GM23338 (cell line): ENCODE data around the gene KIAA1549. TPM values are rescaled to one million over a fixed set of nuclear protein-coding genes. Genes with fewer than 3 reads are reported as not detected.

Experiments
- ATAC-seq: fragments of 200-7000 bp; cut with Tn5 transposase; 3 replicates; pipeline ENCODE4 v1.9.1; 2020
- DNase-seq: peaks from one replicate; pipeline ENCODE4 v3.0.0-alpha.2; 2015; ENCODE audit warnings: low spot score
- H2AFZ ChIP-seq: fragments of 200-600 bp; sonication (generic); 2 replicates; pipeline ENCODE4 v1.8.0; 2016; ENCODE audit warnings: antibody characterized with exemption, mild to moderate bottlenecking, moderate library complexity
- H3F3A ChIP-seq: fragments of 200-600 bp; sonication (generic); replicated peaks from 2 replicates; pipeline ENCODE4 v1.8.0; 2017; ENCODE audit warnings: antibody characterized with exemption, mixed run types, low read depth
- H3K27ac ChIP-seq: fragments of 200-600 bp; sonication (generic); 2 replicates; pipeline ENCODE4 v1.6.1; 2016; ENCODE audit warnings: low read depth
- H3K27me3 ChIP-seq: fragments of 200-600 bp; sonication (generic); 2 replicates; pipeline ENCODE4 v1.8.0; 2016; ENCODE audit warnings: mild to moderate bottlenecking, mixed run types, moderate library complexity; ENCODE audit not compliant: insufficient read depth
- H3K36me3 ChIP-seq: fragments of 200-600 bp; sonication (generic); 2 replicates; pipeline ENCODE4 v1.8.0; 2016; ENCODE audit warnings: mild to moderate bottlenecking; ENCODE audit not compliant: insufficient read depth
- H3K4me1 ChIP-seq: fragments of 200-600 bp; sonication (generic); 2 replicates; pipeline ENCODE4 v1.8.0; 2016; ENCODE audit warnings: mild to moderate bottlenecking, moderate library complexity; ENCODE audit not compliant: insufficient read depth
- H3K4me2 ChIP-seq: fragments of 200-600 bp; sonication (generic); 2 replicates; pipeline ENCODE4 v1.7.1; 2017; ENCODE audit warnings: mixed run types
- H3K4me3 ChIP-seq: fragments of 200-600 bp; sonication (generic); 2 replicates; pipeline ENCODE4 v1.6.1; 2016; ENCODE audit warnings: mixed run types
- H3K79me2 ChIP-seq: fragments of 200-600 bp; sonication (generic); replicated peaks from 2 replicates; pipeline ENCODE4 v1.8.0; 2017; ENCODE audit warnings: mild to moderate bottlenecking; ENCODE audit not compliant: insufficient read depth
- H3K9me2 ChIP-seq: fragments of 200-600 bp; sonication (generic); 2 replicates; pipeline ENCODE4 v1.8.0; 2017; ENCODE audit not compliant: insufficient read depth
- H4K20me1 ChIP-seq: fragments of 200-600 bp; sonication (generic); replicated peaks from 2 replicates; pipeline ENCODE4 v1.8.0; 2017; ENCODE audit warnings: mild to moderate bottlenecking; ENCODE audit not compliant: insufficient read depth
- H3K27ac Mint-ChIP-seq: 2 replicates; pipeline ENCODE4 v1.8.0; 2020; ENCODE audit warnings: inconsistent platforms, mild to moderate bottlenecking, moderate library complexity, mixed read lengths
- H3K27me3 Mint-ChIP-seq: 3 replicates; pipeline ENCODE4 v1.8.0; 2022; ENCODE audit warnings: low read depth, mild to moderate bottlenecking, moderate library complexity, mixed read lengths, inconsistent platforms; ENCODE audit not compliant: insufficient read depth, poor library complexity
- H3K36me3 Mint-ChIP-seq: 3 replicates; pipeline ENCODE4 v1.8.0; 2021; ENCODE audit warnings: low read depth, mild to moderate bottlenecking, inconsistent platforms, moderate library complexity, mixed read lengths
- H3K4me1 Mint-ChIP-seq: 3 replicates; pipeline ENCODE4 v1.8.0; 2020; ENCODE audit warnings: mild to moderate bottlenecking, inconsistent platforms, mixed read lengths
- H3K4me3 Mint-ChIP-seq: 3 replicates; pipeline ENCODE4 v1.8.0; 2021; ENCODE audit warnings: moderate library complexity, mild to moderate bottlenecking, inconsistent platforms, mixed read lengths
- H3K9me3 Mint-ChIP-seq: 3 replicates; pipeline ENCODE4 v1.8.0; 2020; ENCODE audit warnings: moderate library complexity, mild to moderate bottlenecking, inconsistent platforms, mixed read lengths
- CREB1 ChIP-seq: fragments of 250-450 bp; sonication (Bioruptor Pico); IDR thresholded peaks from 2 replicates; pipeline ENCODE4 v1.5.0; 2020; ENCODE audit warnings: low read depth, mild to moderate bottlenecking, moderate library complexity
- CTCF ChIP-seq, 2 experiments: fragments of 200-600 bp in 1 of 2; sonication (generic) in 1 of 2; conservative IDR thresholded peaks; 2 replicates each; pipeline versions ENCODE4 v1.5.1 to v1.6.1; 2016 to 2017; ENCODE audit warnings: antibody characterized with exemption in 2 of 2, low read depth in 2 of 2, mild to moderate bottlenecking in 2 of 2, moderate library complexity in 1 of 2
- EZH2 ChIP-seq: fragments of 200-600 bp; sonication (generic); IDR thresholded peaks from one replicate; pipeline ENCODE4 v1.8.0; 2017; ENCODE audit warnings: antibody characterized with exemption, mild to moderate bottlenecking, low read depth; ENCODE audit not compliant: unreplicated experiment
- EZH2phosphoT487 ChIP-seq: fragments of 200-600 bp; sonication (generic); IDR thresholded peaks from one replicate; pipeline ENCODE4 v1.8.1; 2018; ENCODE audit warnings: antibody characterized with exemption; ENCODE audit not compliant: unreplicated experiment
- JUNB ChIP-seq: IDR thresholded peaks from one replicate; pipeline ENCODE4 v1.6.1; 2016; ENCODE audit warnings: antibody characterized with exemption; ENCODE audit not compliant: unreplicated experiment
- NANOG ChIP-seq: IDR thresholded peaks from 2 replicates; pipeline ENCODE4 v1.6.1; 2016; ENCODE audit warnings: antibody characterized with exemption, borderline replicate concordance
- POLR2AphosphoS5 ChIP-seq: IDR thresholded peaks from 2 replicates; pipeline ENCODE4 v1.6.1; 2016; ENCODE audit warnings: antibody characterized with exemption, low read depth
- STAT1 ChIP-seq: IDR thresholded peaks from one replicate; pipeline ENCODE4 v1.6.1; 2016; ENCODE audit warnings: antibody characterized with exemption; ENCODE audit not compliant: unreplicated experiment
- ZNF114 ChIP-seq: fragments of 250-450 bp; sonication (Bioruptor Pico); IDR thresholded peaks from 2 replicates; pipeline ENCODE4 v1.5.0; 2020; ENCODE audit warnings: mild to moderate bottlenecking, moderate library complexity
- ZNF331 ChIP-seq: fragments of 250-450 bp; sonication (Bioruptor Pico); IDR thresholded peaks from 2 replicates; pipeline ENCODE4 v1.5.0; 2020; ENCODE audit warnings: low read depth, mild to moderate bottlenecking, moderate library complexity
- polyA plus RNA-seq: library from polyadenylated mRNA; unstranded; fragments of >200 nt; fragmentation: Nextera tagmentation; extraction: Ambion mirVana; gene quantifications from 2 replicates; pipeline ENCODE4 v1.2.1, GENCODE V29; 2016
- total RNA-seq: library from RNA; depleted of rRNA; stranded (reverse); fragments of >200 nt; shearing (Covaris generic); gene quantifications from 2 replicates; pipeline ENCODE4 v1.2.3, GENCODE V29; 2014
- TF ChIP-seq, protein P1 (sequence below): fragments of 250-450 bp; sonication (Bioruptor Pico); IDR thresholded peaks from 2 replicates; pipeline ENCODE4 v1.5.0; 2020; ENCODE audit warnings: mild to moderate bottlenecking, moderate library complexity
- TF ChIP-seq, protein P2 (sequence below): IDR thresholded peaks from 2 replicates; pipeline ENCODE4 v1.6.1; 2016; ENCODE audit warnings: antibody characterized with exemption

The KIAA1549 gene
- total and polyA plus RNA-seq, 2 experiments from 2014 or later = 3.6 to 13.5 TPM

- no peaks in the 10 kb centered on the region for H4K20me1 ChIP-seq
- no peaks in the 10 kb centered on the region for H3K79me2 ChIP-seq
- no peaks in the 10 kb centered on the region for H3F3A ChIP-seq
- Mint-ChIP-seq H3K27ac (no peak overlapping the region), H3K9me3 (no peaks in the 10 kb centered on the region), H3K4me1 (no peaks in the 10 kb centered on the region; the same call in 2 of the 3 replicates), H3K4me3 (no peak overlapping the region), H3K27me3 (peaks cover 2% of the 10 kb centered on the region), H3K36me3 (peaks cover 39% of the 10 kb centered on the region)
- no peak overlapping the region for H3K4me3 ChIP-seq
- no peaks in the 10 kb centered on the region for H3K27me3 ChIP-seq
- DNase-seq = no peak
- H3K27ac ChIP-seq = no peak overlapping the region
- H3K4me1 ChIP-seq = no peaks in the 10 kb centered on the region
- H3K9me2 ChIP-seq = no peaks in the 10 kb centered on the region
- no peak overlapping the region for H3K4me2 ChIP-seq
- no peak for ATAC-seq
- no peak overlapping the region for H2AFZ ChIP-seq
- no peaks in the 10 kb centered on the region for H3K36me3 ChIP-seq
- TF ChIP-seq NANOG (no peak), POLR2AphosphoS5 (no peak), ZNF114 (no peak), EZH2 (no peak), STAT1 (no peak), EZH2phosphoT487 (no peak), CREB1 (CRISPR knock-in tag) (no peak)
Measured at GRCh38 chr7:138871814-138872090, 109.4 kb downstream of the KIAA1549 start.

DNA sequence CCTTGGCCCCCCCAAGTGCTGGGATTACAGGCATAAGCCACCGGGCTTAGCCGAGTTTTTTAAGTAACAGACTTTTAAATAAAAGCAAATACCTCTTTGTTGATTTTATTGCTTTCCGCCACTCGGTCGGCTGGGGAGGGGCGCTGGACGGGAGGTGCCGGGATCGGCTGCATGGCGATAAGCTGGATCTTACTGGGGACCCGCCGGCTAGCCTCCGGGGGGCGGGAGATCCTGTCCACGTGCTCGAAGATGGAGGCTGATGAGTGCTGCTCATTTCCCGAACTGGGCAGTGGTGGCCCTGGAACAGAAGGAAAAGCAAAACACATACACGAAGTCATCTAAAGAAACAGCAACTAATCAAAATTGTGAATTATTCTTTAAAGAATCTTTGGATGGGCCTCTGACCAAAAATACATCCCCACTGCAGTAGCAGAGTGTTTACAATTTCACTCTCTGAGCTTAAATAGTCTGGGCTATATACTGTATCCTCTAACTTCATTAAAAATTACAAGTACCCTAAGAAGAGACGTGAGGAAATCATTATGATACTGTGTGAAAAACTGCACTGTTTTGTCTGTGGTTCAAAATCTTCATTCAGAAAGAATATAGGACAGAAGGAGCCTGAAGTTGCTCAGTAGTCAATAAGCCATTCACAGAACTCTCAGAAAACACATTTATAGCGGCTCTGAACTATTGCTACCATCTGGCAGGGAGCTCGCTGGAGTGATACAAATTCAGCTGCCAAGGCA is 110.0 kb downstream of the KIAA1549 start:
- no peak overlapping the region for H3K27ac Mint-ChIP-seq
- Histone ChIP-seq H3K79me2 (no peaks in the 10 kb centered on the region), H4K20me1 (no peaks in the 10 kb centered on the region), H2AFZ (no peak overlapping the region), H3K4me2 (no peak overlapping the region), H3K27ac (no peak overlapping the region), H3F3A (no peaks in the 10 kb centered on the region), H3K9me2 (no peaks in the 10 kb centered on the region), H3K36me3 (no peaks in the 10 kb centered on the region), H3K4me1 (no peaks in the 10 kb centered on the region), H3K4me3 (no peak overlapping the region), H3K27me3 (no peaks in the 10 kb centered on the region)
- H3K9me3 Mint-ChIP-seq = no peaks in the 10 kb centered on the region
- peaks cover 39% of the 10 kb centered on the region for H3K36me3 Mint-ChIP-seq
- H3K4me3 Mint-ChIP-seq = no peak overlapping the region
- peaks cover 2% of the 10 kb centered on the region for H3K27me3 Mint-ChIP-seq
- ATAC-seq (no peak), DNase-seq (no peak)
- H3K4me1 Mint-ChIP-seq = no peaks in the 10 kb centered on the region; the same call in 2 of the 3 replicates
- TF ChIP-seq, protein P1, sequence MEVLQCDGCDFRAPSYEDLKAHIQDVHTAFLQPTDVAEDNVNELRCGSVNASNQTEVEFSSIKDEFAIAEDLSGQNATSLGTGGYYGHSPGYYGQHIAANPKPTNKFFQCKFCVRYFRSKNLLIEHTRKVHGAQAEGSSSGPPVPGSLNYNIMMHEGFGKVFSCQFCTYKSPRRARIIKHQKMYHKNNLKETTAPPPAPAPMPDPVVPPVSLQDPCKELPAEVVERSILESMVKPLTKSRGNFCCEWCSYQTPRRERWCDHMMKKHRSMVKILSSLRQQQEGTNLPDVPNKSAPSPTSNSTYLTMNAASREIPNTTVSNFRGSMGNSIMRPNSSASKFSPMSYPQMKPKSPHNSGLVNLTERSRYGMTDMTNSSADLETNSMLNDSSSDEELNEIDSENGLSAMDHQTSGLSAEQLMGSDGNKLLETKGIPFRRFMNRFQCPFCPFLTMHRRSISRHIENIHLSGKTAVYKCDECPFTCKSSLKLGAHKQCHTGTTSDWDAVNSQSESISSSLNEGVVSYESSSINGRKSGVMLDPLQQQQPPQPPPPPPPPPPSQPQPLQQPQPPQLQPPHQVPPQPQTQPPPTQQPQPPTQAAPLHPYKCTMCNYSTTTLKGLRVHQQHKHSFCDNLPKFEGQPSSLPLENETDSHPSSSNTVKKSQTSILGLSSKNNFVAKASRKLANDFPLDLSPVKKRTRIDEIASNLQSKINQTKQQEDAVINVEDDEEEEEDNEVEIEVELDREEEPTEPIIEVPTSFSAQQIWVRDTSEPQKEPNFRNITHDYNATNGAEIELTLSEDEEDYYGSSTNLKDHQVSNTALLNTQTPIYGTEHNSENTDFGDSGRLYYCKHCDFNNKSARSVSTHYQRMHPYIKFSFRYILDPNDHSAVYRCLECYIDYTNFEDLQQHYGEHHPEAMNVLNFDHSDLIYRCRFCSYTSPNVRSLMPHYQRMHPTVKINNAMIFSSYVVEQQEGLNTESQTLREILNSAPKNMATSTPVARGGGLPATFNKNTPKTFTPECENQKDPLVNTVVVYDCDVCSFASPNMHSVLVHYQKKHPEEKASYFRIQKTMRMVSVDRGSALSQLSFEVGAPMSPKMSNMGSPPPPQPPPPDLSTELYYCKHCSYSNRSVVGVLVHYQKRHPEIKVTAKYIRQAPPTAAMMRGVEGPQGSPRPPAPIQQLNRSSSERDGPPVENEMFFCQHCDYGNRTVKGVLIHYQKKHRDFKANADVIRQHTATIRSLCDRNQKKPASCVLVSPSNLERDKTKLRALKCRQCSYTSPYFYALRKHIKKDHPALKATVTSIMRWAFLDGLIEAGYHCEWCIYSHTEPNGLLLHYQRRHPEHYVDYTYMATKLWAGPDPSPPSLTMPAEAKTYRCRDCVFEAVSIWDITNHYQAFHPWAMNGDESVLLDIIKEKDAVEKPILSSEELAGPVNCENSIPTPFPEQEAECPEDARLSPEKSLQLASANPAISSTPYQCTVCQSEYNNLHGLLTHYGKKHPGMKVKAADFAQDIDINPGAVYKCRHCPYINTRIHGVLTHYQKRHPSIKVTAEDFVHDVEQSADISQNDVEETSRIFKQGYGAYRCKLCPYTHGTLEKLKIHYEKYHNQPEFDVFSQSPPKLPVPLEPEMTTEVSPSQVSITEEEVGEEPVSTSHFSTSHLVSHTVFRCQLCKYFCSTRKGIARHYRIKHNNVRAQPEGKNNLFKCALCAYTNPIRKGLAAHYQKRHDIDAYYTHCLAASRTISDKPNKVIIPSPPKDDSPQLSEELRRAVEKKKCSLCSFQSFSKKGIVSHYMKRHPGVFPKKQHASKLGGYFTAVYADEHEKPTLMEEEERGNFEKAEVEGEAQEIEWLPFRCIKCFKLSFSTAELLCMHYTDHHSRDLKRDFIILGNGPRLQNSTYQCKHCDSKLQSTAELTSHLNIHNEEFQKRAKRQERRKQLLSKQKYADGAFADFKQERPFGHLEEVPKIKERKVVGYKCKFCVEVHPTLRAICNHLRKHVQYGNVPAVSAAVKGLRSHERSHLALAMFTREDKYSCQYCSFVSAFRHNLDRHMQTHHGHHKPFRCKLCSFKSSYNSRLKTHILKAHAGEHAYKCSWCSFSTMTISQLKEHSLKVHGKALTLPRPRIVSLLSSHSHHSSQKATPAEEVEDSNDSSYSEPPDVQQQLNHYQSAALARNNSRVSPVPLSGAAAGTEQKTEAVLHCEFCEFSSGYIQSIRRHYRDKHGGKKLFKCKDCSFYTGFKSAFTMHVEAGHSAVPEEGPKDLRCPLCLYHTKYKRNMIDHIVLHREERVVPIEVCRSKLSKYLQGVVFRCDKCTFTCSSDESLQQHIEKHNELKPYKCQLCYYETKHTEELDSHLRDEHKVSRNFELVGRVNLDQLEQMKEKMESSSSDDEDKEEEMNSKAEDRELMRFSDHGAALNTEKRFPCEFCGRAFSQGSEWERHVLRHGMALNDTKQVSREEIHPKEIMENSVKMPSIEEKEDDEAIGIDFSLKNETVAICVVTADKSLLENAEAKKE (CRISPR knock-in tag) = no peak
- TF ChIP-seq CREB1 (CRISPR knock-in tag) (no peak), EZH2 (no peak), ZNF331 (CRISPR knock-in tag) (no peak), ZNF114 (no peak), NANOG (no peak), STAT1 (no peak), EZH2phosphoT487 (no peak), CTCF (conservative IDR thresholded peaks at IDR 0.05; ENCODE audit: low read depth in 2 of 2) (no peak), POLR2AphosphoS5 (no peak), JUNB (no peak)
- TF ChIP-seq, protein P2, sequence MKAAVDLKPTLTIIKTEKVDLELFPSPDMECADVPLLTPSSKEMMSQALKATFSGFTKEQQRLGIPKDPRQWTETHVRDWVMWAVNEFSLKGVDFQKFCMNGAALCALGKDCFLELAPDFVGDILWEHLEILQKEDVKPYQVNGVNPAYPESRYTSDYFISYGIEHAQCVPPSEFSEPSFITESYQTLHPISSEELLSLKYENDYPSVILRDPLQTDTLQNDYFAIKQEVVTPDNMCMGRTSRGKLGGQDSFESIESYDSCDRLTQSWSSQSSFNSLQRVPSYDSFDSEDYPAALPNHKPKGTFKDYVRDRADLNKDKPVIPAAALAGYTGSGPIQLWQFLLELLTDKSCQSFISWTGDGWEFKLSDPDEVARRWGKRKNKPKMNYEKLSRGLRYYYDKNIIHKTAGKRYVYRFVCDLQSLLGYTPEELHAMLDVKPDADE = no peak
